ENCODE results near the gene C4A. TPM values are rescaled to one million over a fixed set of nuclear protein-coding genes. Genes with fewer than 3 reads are reported as not detected.

Gene C4A
- total and polyA plus RNA-seq, 2 of the 8 experiments (the other 6 are each of a cell fraction or from before 2014, with no cell fraction given) = 0.62 to 2.4 TPM

- TF ChIP-seq SRF (IDR thresholded peaks at IDR 0.05; ENCODE audit: low read depth, low read length) (no peak), EGR1 (IDR thresholded peaks at IDR 0.05; ENCODE audit: borderline replicate concordance, low read depth, low read length) (no peak), MAX (IDR thresholded peaks at IDR 0.05) (no peak), E2F6 (IDR thresholded peaks at IDR 0.05) (no peak), POLR2AphosphoS5 (IDR thresholded peaks at IDR 0.05; ENCODE audit: low read depth, low read length) (no peak), TAF7 (optimal IDR thresholded peaks at IDR 0.05; ENCODE audit: borderline replicate concordance, low read depth, low read length) (no peak)
These were observed 13.9 kb upstream of the C4A start (continued) for GRCh38 chr6:31967926-31968320.

All from H1 (cell line).